ENCODE results near the gene ENTHD1.
"Not testable (repeated sequence)": the region's sequence is repeated elsewhere in the genome, so short reads cannot be mapped to it uniquely, and the experiment has no call there.

ENTHD1 gene

GRCh38 chr22:39897841-39898240 is 4.3 kb upstream of the ENTHD1 start:
- no peak for DNase-seq

GRCh38 chr22:39896313-39896996 is 2.9 kb upstream of the ENTHD1 start:
- DNase-seq, result no peak

- no peak for DNase-seq
These were observed 2.1 kb upstream of the ENTHD1 start for GRCh38 chr22:39895682-39896081.

- DNase-seq, result no peak
These were observed 1.1 kb upstream of the ENTHD1 start for GRCh38 chr22:39894554-39895092.

GRCh38 chr22:39889924-39890323 is 3.6 kb downstream of the ENTHD1 start:
- DNase-seq, result not testable (repeated sequence)

- no peak for DNase-seq
These were observed 10.5 kb downstream of the ENTHD1 start for GRCh38 chr22:39883057-39883456.

GRCh38 chr22:39880722-39881121 is 12.8 kb downstream of the ENTHD1 start:
- no peak for DNase-seq

- DNase-seq, result no peak
These were observed 16.3 kb downstream of the ENTHD1 start for GRCh38 chr22:39877079-39877845.

GRCh38 chr22:39875176-39875885 is 18.2 kb downstream of the ENTHD1 start:
- DNase-seq, result not testable (repeated sequence)

GRCh38 chr22:39873965-39874364 is 19.6 kb downstream of the ENTHD1 start:
- no peak for DNase-seq

GRCh38 chr22:39872548-39872947 is 21.0 kb downstream of the ENTHD1 start:
- no peak for DNase-seq

GRCh38 chr22:39871008-39871798 is 22.4 kb downstream of the ENTHD1 start:
- no peak for DNase-seq

GRCh38 chr22:39869797-39870196 is 23.8 kb downstream of the ENTHD1 start:
- DNase-seq, result not testable (repeated sequence)

GRCh38 chr22:39868741-39869140 is 24.8 kb downstream of the ENTHD1 start:
- no peak for DNase-seq

GRCh38 chr22:39859903-39860588 is 33.5 kb downstream of the ENTHD1 start:
- DNase-seq, result no peak

- no peak for DNase-seq
These were observed 37.0 kb downstream of the ENTHD1 start for GRCh38 chr22:39856588-39856987.

GRCh38 chr22:39852799-39853198 is 40.8 kb downstream of the ENTHD1 start:
- no peak for DNase-seq

- no peak for DNase-seq
These were observed 41.8 kb downstream of the ENTHD1 start for GRCh38 chr22:39851606-39852315.

GRCh38 chr22:39847477-39847876 is 46.1 kb downstream of the ENTHD1 start:
- DNase-seq, result no peak

- not testable (repeated sequence) for DNase-seq
These were observed 47.0 kb downstream of the ENTHD1 start for GRCh38 chr22:39846539-39846938.

- DNase-seq, result no peak
These were observed 48.0 kb downstream of the ENTHD1 start for GRCh38 chr22:39845529-39845928.
